GM12872 (cell line): Measurements from ENCODE around the gene TSPY2.
"Not testable (repeated sequence)": the region's sequence is repeated elsewhere in the genome, so short reads cannot be mapped to it uniquely, and the experiment has no call there.

Experiments
- CTCF ChIP-seq: IDR thresholded peaks from 3 replicates; pipeline ENCODE4 v1.5.1; 2011; ENCODE audit warnings: low read depth, mild to moderate bottlenecking, low read length, moderate library complexity; ENCODE audit not compliant: insufficient read depth

Gene TSPY2

GRCh38 chrY:6245923-6246322, at the start of gene TSPY2:
TSS of gene TSPY2 (plus strand) at chrY:6246223. CDS start at chrY:6246269, 46 bp downstream.
- TF ChIP-seq CTCF = not testable (repeated sequence)
